NCI-H2196 treated with DMSO at 0.1 percent for 48 hours (cell line): ENCODE results near the gene MYBPC2.
"Not testable (repeated sequence)": the region's sequence is repeated elsewhere in the genome, so short reads cannot be mapped to it uniquely, and the experiment has no call there.

Experiments used
- DNase-seq: peaks from one replicate; lab custom pipeline; 2025; ENCODE audit not compliant: unreplicated experiment; lab: John Stamatoyannopoulos, UW

MYBPC2 gene

GRCh38 chr19:50432221-50433028 is at the start of gene MYBPC2:
Gene MYBPC2, plus strand, starts transcription at chr19:50432892. Its CDS starts 62 bp downstream, at chr19:50432954.
- no peak for DNase-seq

GRCh38 chr19:50383001-50383851 is 49.5 kb upstream of the MYBPC2 start:
- no peak for DNase-seq

DNA sequence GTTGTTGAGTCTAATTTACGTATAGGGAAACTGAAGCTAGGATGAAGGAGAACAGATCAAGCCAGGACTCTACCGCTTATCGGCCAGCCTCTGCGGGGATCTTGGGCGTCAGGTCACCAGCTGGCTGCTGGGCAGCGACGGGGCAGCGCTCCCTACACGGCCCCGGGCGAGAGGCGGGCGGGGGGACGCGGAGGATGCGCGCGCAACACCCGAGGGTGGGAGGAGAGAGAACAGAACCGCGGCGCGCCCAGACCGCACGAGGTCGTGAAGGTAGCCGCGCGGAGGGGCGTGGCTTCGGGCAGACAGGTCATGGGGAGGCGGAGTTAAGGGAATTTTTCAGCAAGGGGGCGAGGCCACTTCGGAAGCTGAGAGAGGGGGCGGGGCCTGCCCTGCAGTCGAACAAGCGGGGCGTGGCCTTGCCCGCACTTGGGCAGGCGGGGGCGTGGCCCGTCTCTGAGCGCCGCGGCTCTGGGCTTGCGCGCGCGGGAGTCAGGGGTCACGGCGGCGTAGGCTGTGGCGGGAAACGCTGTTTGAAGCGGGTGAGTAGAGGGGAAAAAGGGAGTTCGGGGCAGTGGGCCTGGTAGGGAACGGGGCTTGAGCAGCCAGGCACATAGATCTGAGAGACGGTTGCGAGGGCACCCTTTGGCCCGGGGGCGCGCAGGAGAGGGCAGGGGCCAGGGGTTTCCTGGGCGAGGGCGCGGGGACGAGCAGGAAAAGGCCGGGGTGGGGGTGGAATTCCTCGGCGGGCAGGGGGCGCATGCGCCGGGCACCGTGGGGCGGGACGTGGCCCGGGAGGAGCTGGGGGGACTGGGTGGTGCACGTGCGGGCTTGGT is 48.6 kb upstream of the MYBPC2 start, which contains the start of gene POLD1:
Gene POLD1, plus strand, starts transcription at position 496 of the 833 bp plus-strand sequence. CDS start 14,505 bp downstream, outside the sequence.
- peak; percentile 99 for DNase-seq

- DNase-seq, result no peak
Measured at GRCh38 chr19:50384685-50385535, 47.8 kb upstream of the MYBPC2 start.

GRCh38 chr19:50387176-50387867 is 45.4 kb upstream of the MYBPC2 start:
- no peak for DNase-seq

GRCh38 chr19:50387868-50388245 is 44.8 kb upstream of the MYBPC2 start:
- DNase-seq, result no peak

GRCh38 chr19:50390295-50390694 is 42.4 kb upstream of the MYBPC2 start:
- DNase-seq, result not testable (repeated sequence)

DNA sequence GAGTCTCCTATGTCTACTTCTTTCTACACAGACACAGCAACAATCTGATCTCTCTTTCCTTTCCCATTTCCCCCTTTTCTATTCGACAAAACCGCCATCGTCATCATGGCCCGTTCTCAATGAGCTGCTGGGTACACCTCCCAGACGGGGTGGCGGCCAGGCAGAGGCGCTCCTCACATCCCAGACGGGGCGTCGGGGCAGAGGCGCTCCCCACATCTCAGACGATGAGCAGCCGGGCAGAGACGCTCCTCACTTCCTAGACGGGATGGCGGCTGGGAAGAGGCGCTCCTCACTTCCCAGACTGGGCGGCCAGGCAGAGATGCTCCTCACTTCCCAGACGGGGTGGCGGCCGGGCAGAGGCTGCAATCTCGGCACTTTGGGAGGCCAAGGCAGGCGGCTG is 41.7 kb upstream of the MYBPC2 start:
- not testable (repeated sequence) for DNase-seq

DNA sequence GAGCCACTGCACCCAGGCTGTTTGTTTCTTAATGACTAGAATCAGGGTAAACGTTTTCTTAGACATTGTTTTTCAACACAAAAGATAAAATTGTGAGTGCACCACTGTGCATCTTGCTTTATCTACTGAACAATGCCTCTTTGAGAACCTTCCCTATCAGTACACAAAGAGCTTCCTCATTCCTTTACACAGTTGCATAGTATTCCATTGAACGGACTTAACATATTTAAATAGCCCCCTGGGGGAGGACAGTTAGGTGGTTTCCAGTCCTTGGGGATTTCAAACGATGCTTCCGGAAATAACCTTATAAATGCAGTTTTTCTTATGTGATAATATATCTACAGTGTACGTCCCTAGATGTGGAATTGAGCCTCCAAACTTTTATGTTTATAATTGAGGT is 39.9 kb upstream of the MYBPC2 start:
- DNase-seq, result no peak

- DNase-seq, result no peak
Measured at GRCh38 chr19:50393589-50393988, 39.1 kb upstream of the MYBPC2 start.

DNA sequence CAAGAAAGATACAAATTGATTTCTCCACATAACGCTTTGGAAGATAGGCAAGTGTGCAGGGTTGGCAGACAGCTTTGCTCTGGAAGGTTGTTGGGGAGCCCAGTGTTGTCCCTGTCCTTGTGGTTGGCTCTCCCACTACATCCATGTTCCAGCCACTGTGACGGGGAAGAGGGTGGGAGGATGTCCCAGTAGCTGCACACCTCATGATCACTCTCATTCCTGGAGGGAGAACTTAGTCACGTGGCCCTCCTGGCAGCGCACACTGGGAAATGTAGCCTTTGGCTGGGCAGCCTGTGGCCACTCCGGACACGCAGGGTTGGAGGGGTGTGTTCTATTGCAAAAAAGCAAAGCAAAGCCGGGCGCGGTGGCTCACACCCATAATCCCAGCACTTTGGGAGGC is 38.7 kb upstream of the MYBPC2 start:
- no peak for DNase-seq

GRCh38 chr19:50398675-50399367 is 33.9 kb upstream of the MYBPC2 start:
- DNase-seq, result no peak

DNA sequence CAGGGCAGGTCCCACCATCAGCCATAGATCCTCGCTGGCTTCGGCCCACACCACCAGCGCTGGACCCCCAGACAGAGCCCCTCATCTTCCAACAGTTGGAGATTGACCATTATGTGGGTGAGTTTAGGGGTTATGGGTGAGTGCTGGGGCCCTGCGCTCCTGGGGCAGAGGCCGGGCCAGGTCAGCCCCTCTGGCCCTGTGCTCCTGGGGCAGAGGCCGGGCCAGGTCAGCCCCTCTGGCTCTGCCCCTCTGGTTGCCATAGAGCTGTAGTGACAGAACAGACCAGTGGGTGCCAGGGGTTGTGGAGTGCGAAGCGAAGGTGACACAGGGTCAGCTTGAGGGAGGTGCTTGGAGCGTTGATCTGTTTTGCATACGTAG is 33.3 kb upstream of the MYBPC2 start:
- no peak for DNase-seq

DNA sequence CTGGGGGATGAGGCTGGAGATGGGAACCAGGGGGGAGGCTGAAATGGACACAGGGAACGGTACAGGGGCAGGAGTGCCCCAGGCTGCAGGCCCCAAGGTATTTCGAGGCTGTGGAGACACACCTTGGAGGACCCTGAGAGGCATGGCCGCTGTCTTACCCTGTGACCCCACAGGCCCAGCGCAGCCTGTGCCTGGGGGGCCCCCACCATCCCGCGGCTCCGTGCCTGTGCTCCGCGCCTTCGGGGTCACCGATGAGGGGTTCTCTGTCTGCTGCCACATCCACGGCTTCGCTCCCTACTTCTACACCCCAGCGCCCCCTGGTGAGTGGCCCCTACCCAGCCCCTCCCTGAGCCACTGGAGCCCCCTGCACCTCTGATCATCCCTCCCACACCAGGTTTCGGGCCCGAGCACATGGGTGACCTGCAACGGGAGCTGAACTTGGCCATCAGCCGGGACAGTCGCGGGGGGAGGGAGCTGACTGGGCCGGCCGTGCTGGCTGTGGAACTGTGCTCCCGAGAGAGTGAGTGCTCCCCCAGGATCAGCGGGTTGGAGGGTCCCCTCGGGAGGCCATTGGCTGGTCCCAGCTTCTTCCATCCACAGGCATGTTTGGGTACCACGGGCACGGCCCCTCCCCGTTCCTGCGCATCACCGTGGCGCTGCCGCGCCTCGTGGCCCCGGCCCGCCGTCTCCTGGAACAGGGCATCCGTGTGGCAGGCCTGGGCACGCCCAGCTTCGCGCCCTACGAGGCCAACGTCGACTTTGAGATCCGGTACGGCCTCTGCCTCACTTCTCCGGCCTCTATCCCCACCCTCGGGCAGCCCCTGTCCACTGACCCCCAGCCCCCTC is 30.9 kb upstream of the MYBPC2 start:
- DNase-seq, result no peak

DNA sequence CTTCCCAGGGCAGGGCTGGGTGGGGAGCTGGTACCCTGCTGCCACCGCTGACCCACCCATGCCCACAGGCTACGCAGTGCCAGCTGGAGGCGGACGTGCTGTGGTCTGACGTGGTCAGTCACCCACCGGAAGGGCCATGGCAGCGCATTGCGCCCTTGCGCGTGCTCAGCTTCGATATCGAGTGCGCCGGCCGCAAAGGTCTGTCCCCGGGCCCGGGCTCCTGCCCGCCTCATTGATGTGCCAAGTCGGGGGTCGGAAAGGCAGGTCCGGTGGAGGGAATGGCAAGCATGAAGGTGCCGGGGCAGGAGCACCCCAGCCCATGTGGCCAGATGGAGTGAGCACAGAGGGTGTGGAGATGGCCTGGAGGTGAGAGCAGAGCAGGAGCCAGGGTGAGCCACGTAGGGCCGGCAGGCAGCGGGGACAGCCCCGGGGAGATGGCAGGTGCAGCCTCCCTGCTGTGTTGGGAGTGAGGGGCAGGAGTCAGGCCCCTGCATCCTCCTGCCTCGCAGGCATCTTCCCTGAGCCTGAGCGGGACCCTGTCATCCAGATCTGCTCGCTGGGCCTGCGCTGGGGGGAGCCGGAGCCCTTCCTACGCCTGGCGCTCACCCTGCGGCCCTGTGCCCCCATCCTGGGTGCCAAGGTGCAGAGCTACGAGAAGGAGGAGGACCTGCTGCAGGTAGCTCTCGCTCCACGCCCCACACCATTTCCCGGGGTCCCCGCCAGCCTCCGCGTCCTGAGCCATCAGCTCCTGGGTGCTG is 30.0 kb upstream of the MYBPC2 start:
- no peak for DNase-seq

DNA sequence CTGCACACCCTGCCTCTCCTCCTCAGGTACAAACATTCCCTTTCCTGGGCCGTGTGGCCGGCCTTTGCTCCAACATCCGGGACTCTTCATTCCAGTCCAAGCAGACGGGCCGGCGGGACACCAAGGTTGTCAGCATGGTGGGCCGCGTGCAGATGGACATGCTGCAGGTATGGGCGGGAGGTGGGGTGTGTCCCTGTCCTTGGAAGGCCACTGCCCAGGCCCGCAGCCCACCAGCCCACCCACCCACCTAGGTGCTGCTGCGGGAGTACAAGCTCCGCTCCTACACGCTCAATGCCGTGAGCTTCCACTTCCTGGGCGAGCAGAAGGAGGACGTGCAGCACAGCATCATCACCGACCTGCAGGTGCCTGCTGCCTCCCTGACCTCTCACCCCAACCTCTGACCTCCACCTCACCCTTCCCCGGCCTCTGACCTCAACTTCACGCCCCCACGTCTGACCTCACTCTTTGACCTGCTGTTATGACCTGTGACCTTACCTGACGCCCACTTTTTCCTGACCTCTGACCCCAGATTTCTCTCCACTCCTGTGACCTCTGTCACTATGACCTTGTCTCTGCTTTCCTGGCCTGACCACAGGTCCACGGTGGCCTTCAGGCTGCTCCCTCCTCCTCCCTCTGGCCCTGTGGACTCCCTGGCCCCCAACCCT is 26.4 kb upstream of the MYBPC2 start:
- DNase-seq, result no peak

DNA sequence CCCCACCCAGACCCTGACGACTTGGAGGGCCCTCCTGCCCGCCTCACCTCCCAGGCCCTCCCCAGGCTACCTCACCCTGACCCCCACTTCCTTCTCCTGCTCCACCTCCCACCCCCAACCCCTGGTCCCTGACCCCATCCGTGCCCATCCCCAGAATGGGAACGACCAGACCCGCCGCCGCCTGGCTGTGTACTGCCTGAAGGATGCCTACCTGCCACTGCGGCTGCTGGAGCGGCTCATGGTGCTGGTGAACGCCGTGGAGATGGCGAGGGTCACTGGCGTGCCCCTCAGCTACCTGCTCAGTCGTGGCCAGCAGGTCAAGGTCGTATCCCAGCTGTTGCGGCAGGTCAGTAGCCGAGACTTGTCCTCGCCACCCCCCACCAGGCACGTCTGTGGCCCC is 25.9 kb upstream of the MYBPC2 start:
- DNase-seq, result no peak
